RWPE1 (cell line): ENCODE results near the gene EGFL7.

Source experiments
- CTCF ChIA-PET: fragments of 350-600 bp; sonication (Branson Sonifier 250); formaldehyde crosslinking; extraction: SDS; loops from one replicate; lab custom pipeline; 2021; lab: Yijun Ruan, JAX
- POLR2A ChIA-PET: fragments of 400-600 bp; formaldehyde crosslinking; extraction: SDS; loops from one replicate; lab custom pipeline; 2020; ENCODE audit warnings: antibody characterized with exemption; ENCODE audit not compliant: low non-redundant PET; lab: Yijun Ruan, JAX
- DNase-seq: peaks from one replicate; pipeline ENCODE4 v3.0.0; 2012; ENCODE audit warnings: low spot score
- H3K27ac ChIP-seq: fragments of 450-650 bp; 2 replicates; pipeline ENCODE4 v1.5.1; 2017
- TF ChIP-seq, protein P1 (sequence below): fragments of 450-650 bp; conservative IDR thresholded peaks from 2 replicates; pipeline ENCODE4 v1.5.1; 2017; ENCODE audit warnings: low read depth, mild to moderate bottlenecking

EGFL7 gene

DNA sequence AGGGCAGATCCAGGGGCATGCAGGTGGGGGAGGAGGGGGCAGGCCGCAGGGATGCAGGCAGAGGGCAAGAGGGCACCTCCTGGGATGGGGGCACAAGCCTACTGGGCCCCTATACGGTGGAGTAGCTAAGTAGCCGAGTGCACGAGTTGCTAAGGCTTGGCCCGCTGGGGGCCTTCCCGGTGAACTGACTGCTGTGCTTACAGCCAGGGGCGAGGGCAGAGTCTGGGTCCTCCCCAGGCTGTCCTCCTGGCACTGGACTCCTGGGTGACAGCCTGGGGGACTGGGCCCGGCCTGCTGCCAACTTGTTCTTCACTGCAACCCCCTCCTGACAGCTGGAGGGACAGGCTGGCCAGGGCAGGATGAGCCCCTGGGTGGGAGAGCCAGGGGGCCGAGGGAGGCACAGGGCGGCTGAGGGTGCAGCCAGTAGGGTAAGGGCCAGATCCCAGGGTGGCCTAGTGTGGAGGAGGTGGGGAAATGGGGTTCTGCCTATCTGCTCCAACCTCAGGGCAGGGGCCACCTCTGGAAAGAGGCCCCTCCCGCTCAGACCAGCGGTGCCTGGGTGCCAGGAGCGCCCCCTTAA is 1.7 kb upstream of the EGFL7 start:
- CTCF ChIA-PET = interaction anchor here (0.7 to 4.8 kb wide), 2 partner anchors 11 to 288 kb away, joined by 3 to 36 read pairs; partner anchors contain the start of gene CARD9
- POLR2A ChIA-PET = no interaction called here
- no peak for DNase-seq
- H3K27ac ChIP-seq = no peak overlapping the region
- TF ChIP-seq, protein P1, sequence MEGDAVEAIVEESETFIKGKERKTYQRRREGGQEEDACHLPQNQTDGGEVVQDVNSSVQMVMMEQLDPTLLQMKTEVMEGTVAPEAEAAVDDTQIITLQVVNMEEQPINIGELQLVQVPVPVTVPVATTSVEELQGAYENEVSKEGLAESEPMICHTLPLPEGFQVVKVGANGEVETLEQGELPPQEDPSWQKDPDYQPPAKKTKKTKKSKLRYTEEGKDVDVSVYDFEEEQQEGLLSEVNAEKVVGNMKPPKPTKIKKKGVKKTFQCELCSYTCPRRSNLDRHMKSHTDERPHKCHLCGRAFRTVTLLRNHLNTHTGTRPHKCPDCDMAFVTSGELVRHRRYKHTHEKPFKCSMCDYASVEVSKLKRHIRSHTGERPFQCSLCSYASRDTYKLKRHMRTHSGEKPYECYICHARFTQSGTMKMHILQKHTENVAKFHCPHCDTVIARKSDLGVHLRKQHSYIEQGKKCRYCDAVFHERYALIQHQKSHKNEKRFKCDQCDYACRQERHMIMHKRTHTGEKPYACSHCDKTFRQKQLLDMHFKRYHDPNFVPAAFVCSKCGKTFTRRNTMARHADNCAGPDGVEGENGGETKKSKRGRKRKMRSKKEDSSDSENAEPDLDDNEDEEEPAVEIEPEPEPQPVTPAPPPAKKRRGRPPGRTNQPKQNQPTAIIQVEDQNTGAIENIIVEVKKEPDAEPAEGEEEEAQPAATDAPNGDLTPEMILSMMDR = no peak

DNA sequence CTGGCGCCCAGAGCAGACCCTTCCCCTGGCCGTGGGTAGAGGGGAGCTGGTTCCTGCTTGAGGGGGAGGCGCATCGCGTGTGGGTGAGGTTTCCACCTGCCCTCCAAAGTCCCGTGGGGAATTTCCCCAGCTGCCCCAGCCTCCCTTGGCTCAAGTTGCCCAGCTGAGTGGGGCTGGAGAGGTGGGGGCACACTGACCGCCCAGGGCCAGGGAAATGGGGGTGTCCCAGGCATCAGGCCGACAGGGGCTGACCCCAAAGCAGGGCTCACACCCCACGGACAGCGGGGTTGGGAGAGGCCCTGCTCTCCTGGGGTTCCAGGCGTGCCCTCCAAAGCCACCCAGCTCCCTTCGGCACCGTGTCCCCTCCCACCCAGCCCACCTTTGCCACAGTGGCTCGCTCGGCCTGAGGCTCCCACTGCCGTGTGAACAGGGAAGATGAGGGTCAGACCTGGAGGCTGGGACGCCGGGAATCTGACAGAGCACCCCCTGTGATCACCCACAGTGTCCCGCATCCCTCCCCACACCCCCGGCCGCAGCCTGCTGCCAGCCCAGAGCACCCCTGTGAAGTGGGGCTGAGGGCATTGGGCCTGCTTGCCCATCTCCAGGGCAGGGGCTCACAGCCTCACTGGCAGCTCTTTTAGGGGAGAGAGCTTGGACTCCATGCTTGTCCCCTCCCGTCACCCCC is 933 bp upstream of the EGFL7 start:
- DNase-seq = no peak
- H3K27ac ChIP-seq = no peak overlapping the region
- POLR2A ChIA-PET = no interaction called here
- TF ChIP-seq, protein P1 = no peak
- CTCF ChIA-PET = interaction anchor here (0.6 to 4.8 kb wide), 3 partner anchors 11 to 288 kb away, joined by 3 to 36 read pairs (median 3); partner anchors contain the start of gene CARD9

DNA sequence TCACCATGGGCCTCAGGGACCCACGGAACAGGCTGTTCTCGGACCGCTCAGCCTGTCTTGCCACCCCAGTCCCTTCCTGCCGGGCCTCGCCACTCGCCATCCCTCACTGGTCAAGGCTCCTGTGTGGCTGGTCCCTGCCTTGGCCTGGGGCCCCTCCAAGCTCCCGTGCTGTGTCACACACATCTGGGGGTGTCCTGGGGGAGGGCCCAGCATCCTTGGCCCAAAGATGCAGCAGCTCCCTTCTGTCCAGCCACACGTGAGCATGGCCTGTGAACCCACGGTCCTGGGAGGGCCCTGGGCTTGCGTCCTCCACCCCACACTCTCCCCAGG is 425 bp upstream of the EGFL7 start:
- ChIA-PET POLR2A (no interaction called here), CTCF (interaction anchor here (4.8 kb wide), 1 partner anchor 10 kb away, joined by 36 read pairs; no protein-coding TSS in a partner anchor)
- H3K27ac ChIP-seq = no peak overlapping the region
- TF ChIP-seq, protein P1 = no peak
- DNase-seq = no peak

DNA sequence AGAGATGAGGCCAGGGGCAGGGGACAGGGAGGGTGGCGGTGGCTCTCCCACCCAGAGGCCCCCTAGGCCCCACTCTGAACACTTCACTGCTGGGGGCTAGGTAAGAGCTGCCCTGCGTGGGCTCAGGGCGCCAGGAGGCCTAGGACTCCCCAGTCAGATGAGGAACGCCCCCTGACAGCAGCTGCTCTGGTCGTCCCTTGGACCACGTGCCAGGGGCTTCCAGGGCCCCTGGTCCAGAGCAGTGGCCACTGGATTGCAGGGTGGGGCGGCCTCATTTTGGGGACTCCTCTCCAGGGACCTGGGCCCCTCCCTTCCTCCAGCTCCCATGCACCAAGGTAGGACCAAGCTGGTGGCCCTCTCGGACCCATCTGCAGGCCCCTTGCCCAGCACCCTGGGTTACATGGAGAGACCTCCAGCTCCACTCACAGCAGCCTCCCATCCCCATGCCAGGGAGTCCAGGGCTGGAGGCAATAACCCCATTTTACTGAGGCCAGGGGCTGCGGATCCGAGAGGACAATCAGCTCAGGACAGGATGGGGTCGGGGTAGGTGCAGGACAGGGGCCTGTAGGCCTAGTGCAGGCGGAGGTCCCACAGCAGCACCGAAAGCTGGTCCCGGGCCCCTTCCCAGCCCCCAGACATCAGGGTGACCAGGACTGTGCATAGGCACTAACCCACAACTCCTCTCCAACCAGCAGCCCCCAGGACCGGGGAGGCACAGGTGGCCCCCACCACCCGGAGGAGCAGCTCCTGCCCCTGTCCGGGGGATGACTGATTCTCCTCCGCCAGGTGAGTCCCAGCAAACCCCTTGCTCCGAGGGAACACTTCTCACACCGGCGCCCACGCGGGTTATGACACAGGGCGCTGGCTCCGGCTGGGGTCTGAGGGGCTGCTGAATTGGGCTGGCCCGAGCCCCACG is 1.5 kb downstream of the EGFL7 start:
- DNase-seq = no peak
- H3K27ac ChIP-seq = no peak overlapping the region
- POLR2A ChIA-PET = interaction anchor here (1.3 kb wide), 1 partner anchor 64 kb away, joined by 3 read pairs; no protein-coding TSS in a partner anchor
- CTCF ChIA-PET = interaction anchor here (0.6 to 4.8 kb wide), 10 partner anchors 8 to 355 kb away, joined by 3 to 36 read pairs (median 4); no protein-coding TSS in a partner anchor
- TF ChIP-seq, protein P1 = no peak

DNA sequence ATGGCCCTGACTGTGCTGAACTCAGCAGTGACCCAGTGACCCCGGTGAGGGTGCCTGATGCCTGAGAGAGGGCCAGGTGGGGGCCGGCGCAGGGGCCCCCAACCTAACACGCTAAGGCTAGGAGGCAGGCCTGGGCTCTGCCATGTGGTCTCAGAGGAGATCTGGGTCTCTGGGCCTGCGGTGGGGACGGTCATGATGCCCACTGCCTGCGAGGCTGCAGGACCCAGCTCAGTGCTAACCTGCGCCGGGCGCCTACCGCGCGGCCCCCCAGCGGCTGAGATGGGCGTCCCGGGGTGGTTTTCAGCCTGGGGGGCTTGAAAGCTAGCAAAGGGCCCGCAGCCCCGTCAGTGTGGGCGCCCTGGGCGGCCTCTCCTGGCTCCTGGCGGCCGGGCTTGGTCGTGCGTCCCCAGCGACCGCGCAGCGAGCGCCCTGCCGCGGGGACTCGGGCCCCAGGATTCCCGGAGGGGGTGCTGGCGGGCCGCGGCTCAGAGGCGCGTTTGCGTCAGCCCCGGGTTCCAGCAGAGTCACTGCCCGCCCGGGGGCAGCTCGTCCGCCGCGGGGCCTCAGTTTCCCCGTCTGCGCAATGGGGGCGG is 2.5 kb downstream of the EGFL7 start:
- TF ChIP-seq, protein P1 = peak; percentile 47
- peak; percentile 67 for DNase-seq
- ChIA-PET POLR2A (interaction anchor here (1.3 kb wide), 1 partner anchor 63 kb away, joined by 3 read pairs; no protein-coding TSS in a partner anchor), CTCF (interaction anchor here (0.6 to 2.6 kb wide), 14 partner anchors 8 to 191 kb away, joined by 3 to 14 read pairs (median 4); no protein-coding TSS in a partner anchor)
- H3K27ac ChIP-seq = no peak overlapping the region
